Esophagus muscularis mucosa (tissue), 4 donors: ENCODE measurements around the gene KIF26B. TPM values are rescaled to one million over a fixed set of nuclear protein-coding genes. Genes with fewer than 3 reads are reported as not detected.
"Not testable (repeated sequence)": the region's sequence is repeated elsewhere in the genome, so short reads cannot be mapped to it uniquely, and the experiment has no call there.

Source experiments
- DNase-seq: peaks from one replicate; pipeline ENCODE4 v3.0.0-alpha.2; 2017; ENCODE audit errors: extremely low spot score
- H3K27ac ChIP-seq, 4 donors: fragments of 200-600 bp; sonication (generic); replicated peaks in 1 of 4; 1 replicate in 3 of 4; 2 replicates in 1 of 4; pipeline ENCODE4 v1.5.1; 2016 to 2019; ENCODE audit warnings: mild to moderate bottlenecking in 1 of 4
- H3K27me3 ChIP-seq, 4 donors: fragments of 200-600 bp; sonication (generic); one replicate each; pipeline versions ENCODE4 v1.5.1 to v1.6.0; 2016 to 2019
- H3K36me3 ChIP-seq, 4 donors: fragments of 200-600 bp; sonication (generic); one replicate each; pipeline ENCODE4 v1.5.1; 2016 to 2019
- H3K4me1 ChIP-seq, 4 donors: fragments of 200-600 bp; sonication (generic); one replicate each; pipeline ENCODE4 v1.5.1; 2016 to 2019
- H3K4me3 ChIP-seq, 4 donors: fragments of 200-600 bp; sonication (generic); 1 replicate in 2 of 4; 2 replicates in 2 of 4; pipeline ENCODE4 v1.5.1; 2016 to 2019; ENCODE audit warnings: mild to moderate bottlenecking in 4 of 4, moderate library complexity in 1 of 4
- H3K9me3 ChIP-seq, 4 donors: fragments of 200-600 bp; sonication (generic); 1 replicate in 3 of 4; 2 replicates in 1 of 4; pipeline ENCODE4 v1.5.1; 2016 to 2019
- EP300 ChIP-seq: sonication (generic); formaldehyde crosslinking; IDR thresholded peaks from one replicate; pipeline ENCODE4 v1.6.1; 2017; ENCODE audit warnings: antibody characterized with exemption
- POLR2A ChIP-seq: fragments of 450-650 bp; IDR thresholded peaks from one replicate; pipeline ENCODE4 v1.6.1; 2017; ENCODE audit warnings: antibody characterized with exemption, moderate library complexity, mild to moderate bottlenecking, low read depth
- POLR2AphosphoS5 ChIP-seq, 2 donors: sonication (generic); formaldehyde crosslinking; IDR thresholded peaks; one replicate each; pipeline ENCODE4 v1.6.1; 2017; ENCODE audit warnings: antibody characterized with exemption in 2 of 2
- WGBS: methylation state at CpG from one replicate; pipeline ENCODE4 v1.1.5; 2018; 5-methylcytosine and 5-hydroxymethylcytosine counted together
- intact Hi-C: fragments of 100-400 bp; cut with DNase I; formaldehyde crosslinking; loops from one replicate; pipeline ENCODE4 v1.15.1; 2023
- total RNA-seq, 4 donors: library from RNA; depleted of rRNA; stranded (reverse); fragments of >200 nt; gene quantifications; one replicate each; pipeline versions ENCODE4 v1.1.0 to v1.2.1, GENCODE V29; 2016
- TF ChIP-seq, protein P1 (sequence below), 3 experiments: fragments of 200-600 bp in 2 of 3; fragments of 450-650 bp in 1 of 3; sonication (generic) in 2 of 3; IDR thresholded peaks; one replicate each; pipeline ENCODE4 v1.5.1; 2017 to 2019; ENCODE audit warnings: antibody characterized with exemption in 3 of 3, mild to moderate bottlenecking in 2 of 3, moderate library complexity in 1 of 3

The KIF26B gene
- total RNA-seq, 4 donors from 2014 or later, result 0.13 to 3.7 (median 1.3) TPM

DNA sequence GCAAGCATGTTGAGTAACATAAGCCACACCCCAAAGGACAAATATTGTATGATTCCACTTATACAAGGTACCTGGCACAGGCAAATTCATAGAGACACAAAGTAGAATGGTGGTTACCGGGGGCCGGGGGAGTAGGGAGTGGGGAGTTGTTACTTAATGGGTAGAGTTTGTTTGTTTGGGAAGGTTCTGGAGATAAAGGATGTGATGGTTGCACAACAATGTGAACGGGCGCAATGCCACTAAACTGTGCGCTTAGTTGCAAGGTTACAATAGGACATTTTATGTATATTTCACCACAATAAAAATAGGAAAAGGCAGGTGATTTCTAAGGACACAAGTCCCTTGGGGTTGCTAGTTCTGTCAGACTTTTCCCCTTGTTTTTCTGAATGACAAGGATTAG, 516.6 kb downstream of the KIF26B start:
- 93% methylated on average over 5 of the region's 5 CpGs for WGBS
- Histone ChIP-seq H3K4me1 (no peaks in the 10 kb centered on the region), H3K36me3 (no peaks in the 10 kb centered on the region), H3K27ac (no peak overlapping the region), H3K4me3 (no peak overlapping the region), H3K9me3 (no peaks in the 10 kb centered on the region), H3K27me3 (no peaks in the 10 kb centered on the region)
- intact Hi-C loops, result no loop called here
- TF ChIP-seq, protein P1, sequence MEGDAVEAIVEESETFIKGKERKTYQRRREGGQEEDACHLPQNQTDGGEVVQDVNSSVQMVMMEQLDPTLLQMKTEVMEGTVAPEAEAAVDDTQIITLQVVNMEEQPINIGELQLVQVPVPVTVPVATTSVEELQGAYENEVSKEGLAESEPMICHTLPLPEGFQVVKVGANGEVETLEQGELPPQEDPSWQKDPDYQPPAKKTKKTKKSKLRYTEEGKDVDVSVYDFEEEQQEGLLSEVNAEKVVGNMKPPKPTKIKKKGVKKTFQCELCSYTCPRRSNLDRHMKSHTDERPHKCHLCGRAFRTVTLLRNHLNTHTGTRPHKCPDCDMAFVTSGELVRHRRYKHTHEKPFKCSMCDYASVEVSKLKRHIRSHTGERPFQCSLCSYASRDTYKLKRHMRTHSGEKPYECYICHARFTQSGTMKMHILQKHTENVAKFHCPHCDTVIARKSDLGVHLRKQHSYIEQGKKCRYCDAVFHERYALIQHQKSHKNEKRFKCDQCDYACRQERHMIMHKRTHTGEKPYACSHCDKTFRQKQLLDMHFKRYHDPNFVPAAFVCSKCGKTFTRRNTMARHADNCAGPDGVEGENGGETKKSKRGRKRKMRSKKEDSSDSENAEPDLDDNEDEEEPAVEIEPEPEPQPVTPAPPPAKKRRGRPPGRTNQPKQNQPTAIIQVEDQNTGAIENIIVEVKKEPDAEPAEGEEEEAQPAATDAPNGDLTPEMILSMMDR (IDR thresholded peaks at IDR 0.05), result no peak
- TF ChIP-seq POLR2A, result no peak
- TF ChIP-seq POLR2AphosphoS5 (IDR thresholded peaks at IDR 0.05), result no peak
- no peak for TF ChIP-seq EP300
- no peak for DNase-seq

DNA sequence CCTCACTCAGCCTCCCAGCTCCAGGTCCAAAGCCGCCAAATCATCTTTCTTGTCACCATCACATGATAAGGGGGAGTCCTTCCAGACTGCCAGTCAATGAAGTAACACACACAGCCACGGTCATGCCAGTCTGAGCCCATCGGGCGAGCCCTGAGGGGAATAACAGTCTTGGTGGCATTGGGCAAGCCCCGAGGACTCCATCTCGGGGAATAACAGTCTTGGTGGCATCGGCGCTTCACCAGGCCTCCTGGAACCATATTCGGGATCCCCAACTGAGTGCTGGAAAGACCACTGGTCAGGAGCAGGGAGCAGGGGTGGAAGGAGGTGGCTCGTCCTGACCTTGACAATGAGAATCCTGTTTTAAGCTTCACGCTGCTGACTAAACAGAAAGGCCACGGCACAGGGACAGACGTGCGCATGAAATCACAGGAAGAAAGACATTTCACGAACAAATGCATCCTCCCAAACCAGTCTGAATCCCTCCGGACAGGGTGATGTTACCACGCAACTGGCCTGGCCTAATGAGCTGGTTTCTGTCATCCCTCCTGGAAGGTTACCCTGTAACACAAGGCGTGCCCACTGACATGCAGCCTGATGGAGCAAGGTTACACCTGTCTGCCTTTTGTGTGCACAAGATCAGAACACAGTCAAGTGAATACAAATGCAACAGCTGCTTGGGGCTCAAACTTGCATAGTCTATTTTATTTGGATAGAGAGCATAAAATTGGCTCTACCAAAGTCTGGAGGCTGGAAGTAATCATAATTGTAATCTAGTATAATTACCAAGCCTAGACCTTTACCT, 517.4 kb downstream of the KIF26B start:
- Histone ChIP-seq H3K36me3 (no peaks in the 10 kb centered on the region), H3K4me3 (no peak overlapping the region), H3K27ac (no peak overlapping the region), H3K4me1 (no peaks in the 10 kb centered on the region), H3K27me3 (no peaks in the 10 kb centered on the region), H3K9me3 (no peaks in the 10 kb centered on the region)
- TF ChIP-seq POLR2AphosphoS5 (IDR thresholded peaks at IDR 0.05) (no peak), EP300 (no peak), POLR2A (no peak)
- TF ChIP-seq, protein P1 (IDR thresholded peaks at IDR 0.05), result no peak
- 92% methylated on average over 13 of the region's 18 CpGs for WGBS
- intact Hi-C loops, result no loop called here
- no peak for DNase-seq

DNA sequence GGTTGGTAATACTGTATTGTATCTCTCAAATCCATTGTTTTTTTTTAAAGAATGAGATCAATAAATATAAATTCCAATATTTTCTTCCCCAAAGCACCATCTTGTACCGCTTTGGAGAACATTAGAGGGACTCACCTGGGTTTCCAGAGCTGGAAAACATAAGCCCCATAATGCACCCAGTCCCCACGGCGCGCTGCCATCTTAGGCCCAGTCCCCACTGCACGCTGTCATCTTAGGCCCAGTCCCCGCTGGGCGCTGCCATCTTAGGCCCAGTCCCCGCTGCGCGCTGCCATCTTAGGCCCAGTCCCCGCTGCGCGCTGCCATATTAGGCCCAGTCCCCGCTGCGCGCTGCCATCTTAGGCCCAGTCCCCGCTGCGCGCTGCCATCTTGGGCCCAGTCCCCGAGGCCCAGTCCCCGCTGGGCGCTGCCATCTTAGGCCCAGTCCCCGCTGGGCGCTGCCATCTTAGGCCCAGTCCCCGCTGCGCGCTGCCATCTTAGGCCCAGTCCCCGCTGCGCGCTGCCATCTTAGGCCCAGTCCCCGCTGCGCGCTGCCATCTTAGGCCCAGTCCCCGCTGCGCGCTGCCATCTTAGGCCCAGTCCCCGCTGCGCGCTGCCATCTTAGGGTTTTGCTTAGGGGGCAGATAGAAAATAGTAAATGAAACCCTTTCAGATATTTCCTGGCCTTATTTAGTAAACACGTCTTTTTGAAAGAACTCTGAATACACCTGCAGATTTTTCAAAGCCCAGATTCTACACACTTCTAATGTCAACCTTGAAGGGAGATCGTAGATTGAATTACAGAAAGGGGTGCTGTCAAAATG, 518.3 kb downstream of the KIF26B start:
- 95% methylated on average over 27 of the region's 41 CpGs for WGBS
- intact Hi-C loops, H3K4me3 ChIP-seq, H3K9me3 ChIP-seq, H3K27ac ChIP-seq, H3K4me1 ChIP-seq, DNase-seq, H3K36me3 ChIP-seq, H3K27me3 ChIP-seq: not testable (repeated sequence)

DNA sequence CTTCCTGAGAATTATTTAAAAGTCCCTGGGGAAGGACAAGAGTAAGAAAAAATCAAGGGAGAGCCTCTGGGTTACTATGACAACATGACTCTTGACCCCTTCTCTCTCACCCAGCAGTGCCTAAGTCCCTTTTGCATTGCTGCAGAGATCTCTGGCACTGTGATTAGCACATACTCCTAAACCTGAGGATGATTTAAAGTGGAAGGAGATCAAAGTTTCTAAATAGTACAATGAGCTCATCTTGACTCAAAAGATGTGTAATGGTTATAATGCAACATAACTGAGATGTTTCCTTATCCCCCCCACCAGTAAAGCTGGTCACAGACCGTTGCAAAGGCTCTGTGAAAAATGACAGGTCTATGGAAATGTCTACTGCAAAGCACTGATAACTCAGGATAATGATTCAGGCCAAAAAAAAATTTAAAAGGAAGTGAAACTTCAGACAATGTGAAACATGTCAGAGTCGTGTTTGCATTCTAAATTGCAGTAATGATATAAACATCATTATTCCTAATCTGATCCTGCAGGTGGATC, 519.2 kb downstream of the KIF26B start:
- 47% methylated on average over 2 of the region's 2 CpGs for WGBS
- intact Hi-C loops, result no loop called here
- TF ChIP-seq, protein P1 (IDR thresholded peaks at IDR 0.05), result no peak
- no peak for TF ChIP-seq POLR2AphosphoS5 (IDR thresholded peaks at IDR 0.05)
- no peak for TF ChIP-seq EP300
- TF ChIP-seq POLR2A, result no peak
- Histone ChIP-seq H3K9me3 (no peaks in the 10 kb centered on the region), H3K27ac (no peak overlapping the region), H3K4me1 (no peaks in the 10 kb centered on the region), H3K36me3 (no peaks in the 10 kb centered on the region), H3K4me3 (no peak overlapping the region), H3K27me3 (no peaks in the 10 kb centered on the region)
- DNase-seq, result no peak
